HCT116 (cell line): ENCODE results near the gene YLPM1. TPM values are rescaled to one million over a fixed set of nuclear protein-coding genes. Genes with fewer than 3 reads are reported as not detected.

Experiments
- ATAC-seq: fragments of 200-7000 bp; cut with Tn5 transposase; 2 replicates; pipeline ENCODE4 v1.9.1; 2020; ENCODE audit warnings: mild to moderate bottlenecking, moderate library complexity
- BruUV-seq: library from RNA; stranded (reverse); fragments of 400-500 nt; replicated peaks from 2 replicates; lab custom pipeline; 2021; lab: Mats Ljungman, UMichigan
- CTCF ChIA-PET: fragments of 300-600 bp; sonication (Branson Sonifier 250); formaldehyde crosslinking; loops from one replicate; lab custom pipeline; 2021; ENCODE audit warnings: antibody characterized with exemption; lab: Charles Lee
- POLR2A ChIA-PET: fragments of 300-600, 350-600 bp; sonication (Branson Sonifier 250); formaldehyde crosslinking; loops from one replicate; lab custom pipeline; 2021; ENCODE audit warnings: antibody characterized with exemption; lab: Charles Lee
- RAD21 ChIA-PET, 2 experiments: fragments of 300-600 bp; sonication (Branson Sonifier 250); formaldehyde crosslinking; loops; one replicate each; lab custom pipeline; 2023; ENCODE audit warnings: low total read pairs in 2 of 2; ENCODE audit not compliant: uncharacterized antibody in 2 of 2, unreplicated experiment in 2 of 2, low non-redundant PET in 1 of 2; lab: Charles Lee
- DNase-seq: peaks from one replicate; pipeline ENCODE4 v3.0.0-alpha.2; 2010; ENCODE audit warnings: low read depth, low spot score
- H2AFZ ChIP-seq: fragments of 200-600 bp; shearing (Covaris generic), sonication (generic); 2 replicates; pipeline ENCODE4 v1.6.1; 2017; ENCODE audit warnings: low read depth, mixed run types, mixed read lengths, antibody characterized with exemption, low read length; ENCODE audit not compliant: poor library complexity, severe bottlenecking
- H3K27ac ChIP-seq: 2 replicates; pipeline ENCODE4 v1.5.1; 2012; ENCODE audit warnings: low read depth, low read length
- H3K27me3 ChIP-seq: fragments of 200-600 bp; sonication (generic); 2 replicates; pipeline ENCODE4 v1.6.1; 2016; ENCODE audit warnings: mixed run types, low read length, mixed read lengths; ENCODE audit not compliant: insufficient read depth
- H3K36me3 ChIP-seq, 2 experiments: fragments of 200-500 bp in 1 of 2; fragments of 200-600 bp in 1 of 2; sonication (Bioruptor generic) in 1 of 2; sonication (generic) in 1 of 2; 2 replicates each; pipeline versions ENCODE4 v1.5.1 to v1.6.1; 2014 to 2016; ENCODE audit warnings: low read length in 2 of 2, inconsistent platforms in 1 of 2, mixed read lengths in 1 of 2, mixed run types in 1 of 2; ENCODE audit not compliant: insufficient read depth in 2 of 2, control insufficient read depth in 1 of 2
- H3K4me1 ChIP-seq, 2 experiments: fragments of 200-600 bp in 1 of 2; sonication (generic) in 1 of 2; 2 replicates each; pipeline versions ENCODE4 v1.5.1 to v1.6.1; 2012 to 2017; ENCODE audit warnings: low read length in 2 of 2, inconsistent platforms in 1 of 2, mild to moderate bottlenecking in 1 of 2, mixed read lengths in 1 of 2, mixed run types in 1 of 2, moderate library complexity in 1 of 2; ENCODE audit not compliant: insufficient read depth in 2 of 2, control insufficient read depth in 1 of 2
- H3K4me2 ChIP-seq: fragments of 200-600 bp; sonication (generic); 2 replicates; pipeline ENCODE4 v1.6.1; 2017; ENCODE audit warnings: mixed run types, low read length, mixed read lengths
- H3K4me3 ChIP-seq, 2 experiments: fragments of 200-600 bp in 1 of 2; sonication (generic) in 1 of 2; replicated peaks in 1 of 2; 2 replicates each; pipeline ENCODE4 v1.5.1; 2011 to 2016; ENCODE audit warnings: low read length in 2 of 2, control low read depth in 1 of 2, low read depth in 1 of 2, mild to moderate bottlenecking in 1 of 2, mixed read lengths in 1 of 2, mixed run types in 1 of 2
- H3K79me2 ChIP-seq: fragments of 200-600 bp; sonication (generic); 2 replicates; pipeline ENCODE4 v1.6.1; 2017; ENCODE audit warnings: mild to moderate bottlenecking, mixed run types, low read length, moderate library complexity, mixed read lengths; ENCODE audit not compliant: insufficient read depth
- H3K9ac ChIP-seq: fragments of 200-600 bp; sonication (generic); 2 replicates; pipeline ENCODE4 v1.6.1; 2016; ENCODE audit warnings: low read length, mixed read lengths
- H3K9me2 ChIP-seq: fragments of 200-600 bp; sonication (generic), shearing (Covaris generic); 2 replicates; pipeline ENCODE4 v1.6.1; 2017; ENCODE audit warnings: mixed run types, mild to moderate bottlenecking, moderate library complexity; ENCODE audit not compliant: insufficient read depth
- H3K9me3 ChIP-seq, 2 experiments: fragments of 200-500 bp in 1 of 2; fragments of 200-600 bp in 1 of 2; sonication (Bioruptor generic) in 1 of 2; sonication (generic) in 1 of 2; 2 replicates each; pipeline ENCODE4 v1.6.1; 2014 to 2017; ENCODE audit warnings: low read length in 2 of 2, mixed read lengths in 2 of 2, inconsistent platforms in 1 of 2, low read depth in 1 of 2, mild to moderate bottlenecking in 1 of 2, mixed run types in 1 of 2, moderate library complexity in 1 of 2; ENCODE audit not compliant: control insufficient read depth in 1 of 2, insufficient read depth in 1 of 2
- H4K20me1 ChIP-seq: fragments of 200-600 bp; sonication (generic), shearing (Covaris generic); 2 replicates; pipeline ENCODE4 v1.6.1; 2017; ENCODE audit warnings: mixed run types, mild to moderate bottlenecking, moderate library complexity; ENCODE audit not compliant: insufficient read depth
- ATF3 ChIP-seq: IDR thresholded peaks from 2 replicates; pipeline ENCODE4 v1.6.1; 2012
- CBX3 ChIP-seq: IDR thresholded peaks from 2 replicates; pipeline ENCODE4 v1.6.1; 2012; ENCODE audit warnings: low read depth
- ELF1 ChIP-seq: IDR thresholded peaks from 2 replicates; pipeline ENCODE4 v1.6.1; 2012; ENCODE audit warnings: low read depth, borderline replicate concordance
- EZH2 ChIP-seq: fragments of 200-600 bp; sonication (generic); IDR thresholded peaks from 2 replicates; pipeline ENCODE4 v1.6.1; 2017; ENCODE audit warnings: antibody characterized with exemption, mixed run types
- EZH2phosphoT487 ChIP-seq: fragments of 200-600 bp; IDR thresholded peaks from 2 replicates; pipeline ENCODE4 v1.6.1; 2018; ENCODE audit warnings: antibody characterized with exemption, borderline replicate concordance
- FOSL1 ChIP-seq: IDR thresholded peaks from 2 replicates; pipeline ENCODE4 v1.6.1; 2012; ENCODE audit warnings: low read depth
- JUND ChIP-seq: IDR thresholded peaks from 2 replicates; pipeline ENCODE4 v1.6.1; 2012
- POLR2AphosphoS5 ChIP-seq: IDR thresholded peaks from 2 replicates; pipeline ENCODE4 v1.6.1; 2011; ENCODE audit warnings: mild to moderate bottlenecking, low read depth, low read length, moderate library complexity
- RAD21 ChIP-seq: IDR thresholded peaks from 2 replicates; pipeline ENCODE4 v1.6.1; 2012; ENCODE audit warnings: low read depth, mild to moderate bottlenecking
- REST ChIP-seq: IDR thresholded peaks from 2 replicates; pipeline ENCODE4 v1.6.1; 2012; ENCODE audit warnings: low read depth
- SIN3A ChIP-seq: IDR thresholded peaks from 2 replicates; pipeline ENCODE4 v1.6.1; 2012; ENCODE audit warnings: low read depth
- SP1 ChIP-seq: IDR thresholded peaks from 2 replicates; pipeline ENCODE4 v1.6.1; 2012; ENCODE audit warnings: low read depth
- SRF ChIP-seq: IDR thresholded peaks from 2 replicates; pipeline ENCODE4 v1.6.1; 2012; ENCODE audit warnings: low read depth
- ZFX ChIP-seq: fragments of 450-650 bp; IDR thresholded peaks from 2 replicates; pipeline ENCODE4 v1.6.1; 2017
- ZNF274 ChIP-seq: fragments of 200-500 bp; sonication (Bioruptor generic); IDR thresholded peaks from 2 replicates; pipeline ENCODE4 v1.6.1; 2014; ENCODE audit warnings: mild to moderate bottlenecking, low read depth, low read length, inconsistent platforms
- intact Hi-C: fragments of 100-400 bp; cut with micrococcal nuclease; formaldehyde crosslinking; loops from 2 replicates; pipeline ENCODE4 v1.10.0; 2022
- total RNA-seq: library from RNA; stranded (reverse); gene quantifications from one replicate; pipeline ENCODE4 v1.2.1, GENCODE V29; 2021; ENCODE audit not compliant: unreplicated experiment
- TF ChIP-seq, protein P1 (sequence below): IDR thresholded peaks from 2 replicates; pipeline ENCODE4 v1.6.1; 2011; ENCODE audit warnings: mild to moderate bottlenecking, low read length, moderate library complexity; ENCODE audit not compliant: insufficient replicate concordance; ENCODE audit errors: extremely low read depth
- TF ChIP-seq, protein P2 (sequence below): IDR thresholded peaks from 2 replicates; pipeline ENCODE4 v1.6.1; 2012
- TF ChIP-seq, protein P3 (sequence below), 3 experiments: fragments of 200-600 bp in 1 of 3; sonication (generic) in 1 of 3; IDR thresholded peaks in 2 of 3; conservative IDR thresholded peaks in 1 of 3; 2 replicates each; pipeline ENCODE4 v1.5.1; 2012 to 2017; ENCODE audit warnings: low read depth in 2 of 3, low read length in 2 of 3, antibody characterized with exemption in 1 of 3, borderline replicate concordance in 1 of 3, control low read depth in 1 of 3, mild to moderate bottlenecking in 1 of 3, mixed read lengths in 1 of 3, mixed run types in 1 of 3, moderate library complexity in 1 of 3; ENCODE audit not compliant: insufficient read depth in 1 of 3

YLPM1 gene
- total RNA-seq, 1 experiment from 2014 or later = 55.1 TPM

- ChIA-PET RAD21 (no interaction called here), POLR2A (no interaction called here), CTCF (no interaction called here)
- H3K36me3 ChIP-seq = peaks cover 4 to 28% of the 10 kb centered on the region in 2 experiments
- no peak overlapping the region for H3K4me2 ChIP-seq
- no peaks in the 10 kb centered on the region for H4K20me1 ChIP-seq
- H3K9ac ChIP-seq = no peak overlapping the region
- no peak for ATAC-seq
- no peaks in the 10 kb centered on the region for H3K9me3 ChIP-seq
- BruUV-seq = no TSS peak
- TF ChIP-seq SRF = no peak
- no peak for TF ChIP-seq SP1
- TF ChIP-seq ATF3 = no peak
- no peak for TF ChIP-seq POLR2AphosphoS5
- no peak for TF ChIP-seq CBX3
- no peak for TF ChIP-seq REST
- no peak for TF ChIP-seq JUND
- no peak for TF ChIP-seq FOSL1
- no peak for TF ChIP-seq ELF1
- TF ChIP-seq, protein P1, sequence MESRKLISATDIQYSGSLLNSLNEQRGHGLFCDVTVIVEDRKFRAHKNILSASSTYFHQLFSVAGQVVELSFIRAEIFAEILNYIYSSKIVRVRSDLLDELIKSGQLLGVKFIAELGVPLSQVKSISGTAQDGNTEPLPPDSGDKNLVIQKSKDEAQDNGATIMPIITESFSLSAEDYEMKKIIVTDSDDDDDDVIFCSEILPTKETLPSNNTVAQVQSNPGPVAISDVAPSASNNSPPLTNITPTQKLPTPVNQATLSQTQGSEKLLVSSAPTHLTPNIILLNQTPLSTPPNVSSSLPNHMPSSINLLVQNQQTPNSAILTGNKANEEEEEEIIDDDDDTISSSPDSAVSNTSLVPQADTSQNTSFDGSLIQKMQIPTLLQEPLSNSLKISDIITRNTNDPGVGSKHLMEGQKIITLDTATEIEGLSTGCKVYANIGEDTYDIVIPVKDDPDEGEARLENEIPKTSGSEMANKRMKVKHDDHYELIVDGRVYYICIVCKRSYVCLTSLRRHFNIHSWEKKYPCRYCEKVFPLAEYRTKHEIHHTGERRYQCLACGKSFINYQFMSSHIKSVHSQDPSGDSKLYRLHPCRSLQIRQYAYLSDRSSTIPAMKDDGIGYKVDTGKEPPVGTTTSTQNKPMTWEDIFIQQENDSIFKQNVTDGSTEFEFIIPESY = no peak
- TF ChIP-seq SIN3A = no peak
- TF ChIP-seq, protein P2, sequence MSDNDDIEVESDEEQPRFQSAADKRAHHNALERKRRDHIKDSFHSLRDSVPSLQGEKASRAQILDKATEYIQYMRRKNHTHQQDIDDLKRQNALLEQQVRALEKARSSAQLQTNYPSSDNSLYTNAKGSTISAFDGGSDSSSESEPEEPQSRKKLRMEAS = no peak
- no peak for TF ChIP-seq EZH2phosphoT487
- TF ChIP-seq RAD21 = no peak
- TF ChIP-seq ZFX = no peak
- TF ChIP-seq, protein P3, sequence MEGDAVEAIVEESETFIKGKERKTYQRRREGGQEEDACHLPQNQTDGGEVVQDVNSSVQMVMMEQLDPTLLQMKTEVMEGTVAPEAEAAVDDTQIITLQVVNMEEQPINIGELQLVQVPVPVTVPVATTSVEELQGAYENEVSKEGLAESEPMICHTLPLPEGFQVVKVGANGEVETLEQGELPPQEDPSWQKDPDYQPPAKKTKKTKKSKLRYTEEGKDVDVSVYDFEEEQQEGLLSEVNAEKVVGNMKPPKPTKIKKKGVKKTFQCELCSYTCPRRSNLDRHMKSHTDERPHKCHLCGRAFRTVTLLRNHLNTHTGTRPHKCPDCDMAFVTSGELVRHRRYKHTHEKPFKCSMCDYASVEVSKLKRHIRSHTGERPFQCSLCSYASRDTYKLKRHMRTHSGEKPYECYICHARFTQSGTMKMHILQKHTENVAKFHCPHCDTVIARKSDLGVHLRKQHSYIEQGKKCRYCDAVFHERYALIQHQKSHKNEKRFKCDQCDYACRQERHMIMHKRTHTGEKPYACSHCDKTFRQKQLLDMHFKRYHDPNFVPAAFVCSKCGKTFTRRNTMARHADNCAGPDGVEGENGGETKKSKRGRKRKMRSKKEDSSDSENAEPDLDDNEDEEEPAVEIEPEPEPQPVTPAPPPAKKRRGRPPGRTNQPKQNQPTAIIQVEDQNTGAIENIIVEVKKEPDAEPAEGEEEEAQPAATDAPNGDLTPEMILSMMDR (IDR thresholded peaks at IDR 0.05 in 2 of 3, conservative IDR thresholded peaks at IDR 0.05 in 1 of 3; ENCODE audit: borderline replicate concordance in 1 of 3, insufficient read depth in 1 of 3, low read depth in 2 of 3, low read length in 2 of 3) = no peak
- TF ChIP-seq EZH2 = no peak
- TF ChIP-seq ZNF274 = no peak
- peaks cover 10% of the 10 kb centered on the region; the same call in 1 of the 2 replicates for H3K79me2 ChIP-seq
- intact Hi-C loops = no loop called here
- H3K9me2 ChIP-seq = no peaks in the 10 kb centered on the region
- H2AFZ ChIP-seq = no peak overlapping the region
- no peak for DNase-seq
- H3K27me3 ChIP-seq = no peaks in the 10 kb centered on the region
- H3K4me3 ChIP-seq = no peak overlapping the region
- no peak overlapping the region for H3K27ac ChIP-seq
- no peaks in the 10 kb centered on the region for H3K4me1 ChIP-seq
These were observed 63.5 kb downstream of the YLPM1 start for GRCh38 chr14:74826574-74826973.
